ENCODE data around the gene TTC24. TPM values are rescaled to one million over a fixed set of nuclear protein-coding genes. Genes with fewer than 3 reads are reported as not detected.

The TTC24 gene
- polyA plus RNA-seq, 1 of the 3 experiments (the other 2 are of a cell fraction): not detected

DNA sequence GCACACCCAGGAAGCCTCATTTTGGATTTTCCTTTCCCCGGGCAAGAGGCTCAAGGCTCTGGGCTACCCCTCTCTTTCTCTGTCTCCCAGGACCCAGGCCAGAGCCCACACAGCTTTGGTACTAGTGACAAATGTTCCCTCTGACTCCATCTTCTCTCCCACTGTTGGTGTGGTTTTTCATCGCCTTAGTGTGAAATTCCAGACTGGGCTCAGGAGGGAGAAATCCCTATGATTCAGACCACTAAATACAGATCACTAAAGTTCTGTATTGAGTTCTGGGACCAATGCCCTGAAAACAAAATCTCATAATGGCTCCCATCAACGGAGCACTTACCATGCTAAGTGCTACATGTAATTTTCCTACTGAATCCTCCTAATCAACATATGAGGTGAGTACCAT lies 33.3 kb upstream of the TTC24 start (continued):
- TF ChIP-seq, protein P1, sequence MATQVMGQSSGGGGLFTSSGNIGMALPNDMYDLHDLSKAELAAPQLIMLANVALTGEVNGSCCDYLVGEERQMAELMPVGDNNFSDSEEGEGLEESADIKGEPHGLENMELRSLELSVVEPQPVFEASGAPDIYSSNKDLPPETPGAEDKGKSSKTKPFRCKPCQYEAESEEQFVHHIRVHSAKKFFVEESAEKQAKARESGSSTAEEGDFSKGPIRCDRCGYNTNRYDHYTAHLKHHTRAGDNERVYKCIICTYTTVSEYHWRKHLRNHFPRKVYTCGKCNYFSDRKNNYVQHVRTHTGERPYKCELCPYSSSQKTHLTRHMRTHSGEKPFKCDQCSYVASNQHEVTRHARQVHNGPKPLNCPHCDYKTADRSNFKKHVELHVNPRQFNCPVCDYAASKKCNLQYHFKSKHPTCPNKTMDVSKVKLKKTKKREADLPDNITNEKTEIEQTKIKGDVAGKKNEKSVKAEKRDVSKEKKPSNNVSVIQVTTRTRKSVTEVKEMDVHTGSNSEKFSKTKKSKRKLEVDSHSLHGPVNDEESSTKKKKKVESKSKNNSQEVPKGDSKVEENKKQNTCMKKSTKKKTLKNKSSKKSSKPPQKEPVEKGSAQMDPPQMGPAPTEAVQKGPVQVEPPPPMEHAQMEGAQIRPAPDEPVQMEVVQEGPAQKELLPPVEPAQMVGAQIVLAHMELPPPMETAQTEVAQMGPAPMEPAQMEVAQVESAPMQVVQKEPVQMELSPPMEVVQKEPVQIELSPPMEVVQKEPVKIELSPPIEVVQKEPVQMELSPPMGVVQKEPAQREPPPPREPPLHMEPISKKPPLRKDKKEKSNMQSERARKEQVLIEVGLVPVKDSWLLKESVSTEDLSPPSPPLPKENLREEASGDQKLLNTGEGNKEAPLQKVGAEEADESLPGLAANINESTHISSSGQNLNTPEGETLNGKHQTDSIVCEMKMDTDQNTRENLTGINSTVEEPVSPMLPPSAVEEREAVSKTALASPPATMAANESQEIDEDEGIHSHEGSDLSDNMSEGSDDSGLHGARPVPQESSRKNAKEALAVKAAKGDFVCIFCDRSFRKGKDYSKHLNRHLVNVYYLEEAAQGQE (IDR thresholded peaks at IDR 0.05; ENCODE audit: low read depth, low read length): no peak
- no peak for TF ChIP-seq POLR2AphosphoS5 (IDR thresholded peaks at IDR 0.05; ENCODE audit: low read depth, low read length)
- TF ChIP-seq MEF2A (IDR thresholded peaks at IDR 0.05; ENCODE audit: borderline replicate concordance, low read depth): no peak
- no peak for TF ChIP-seq RAD21 (IDR thresholded peaks at IDR 0.05; ENCODE audit: low read length)
- no peak for TF ChIP-seq RXRA (IDR thresholded peaks at IDR 0.05; ENCODE audit: borderline replicate concordance, low read depth)
- TF ChIP-seq EP300 (IDR thresholded peaks at IDR 0.05; ENCODE audit: borderline replicate concordance in 1 of 2, low read depth in 1 of 2, low read length in 1 of 2): no peak
- TF ChIP-seq SMC3 (IDR thresholded peaks at IDR 0.05; ENCODE audit: low read depth, low read length): no peak
- TF ChIP-seq SIN3A (IDR thresholded peaks at IDR 0.05; ENCODE audit: borderline replicate concordance, low read depth, low read length): no peak
- TF ChIP-seq FOXM1 (IDR thresholded peaks at IDR 0.05; ENCODE audit: low read depth): no peak
- TF ChIP-seq FOSL2 (IDR thresholded peaks at IDR 0.05; ENCODE audit: borderline replicate concordance, low read depth): no peak
- no peak for TF ChIP-seq RFX5 (IDR thresholded peaks at IDR 0.05; ENCODE audit: low read length)
- no peak for TF ChIP-seq ELF1 (IDR thresholded peaks at IDR 0.05)
- TF ChIP-seq TAF1 (IDR thresholded peaks at IDR 0.05; ENCODE audit: borderline replicate concordance, low read depth, low read length): no peak

DNA sequence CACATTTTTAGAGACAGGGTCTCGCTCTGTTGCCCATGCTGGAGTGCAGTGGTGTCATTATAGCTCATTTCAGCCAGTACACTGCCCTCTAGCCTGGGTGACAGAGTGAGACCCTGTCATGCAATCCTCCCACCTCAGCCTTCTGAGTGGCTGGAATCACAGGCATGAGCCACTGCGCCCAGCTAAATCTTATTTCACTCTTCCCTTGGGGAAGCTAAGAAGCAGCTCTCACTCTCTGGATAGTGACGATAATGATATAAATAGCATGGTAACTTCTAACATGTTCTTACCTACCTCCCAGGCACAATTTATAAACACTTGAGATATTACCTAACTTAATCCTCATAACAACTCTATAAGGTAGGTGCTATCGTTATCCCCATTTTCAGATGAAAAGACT lies 32.1 kb upstream of the TTC24 start:
- 98% methylated on average over 4 of the region's 4 CpGs for WGBS (ENCODE audit: low lambda C conversion rate)
- Histone ChIP-seq H3K36me3 (replicated peaks in 1 of 2; ENCODE audit: control insufficient read depth in 1 of 2, insufficient read depth in 2 of 2, low read length in 1 of 2) (peaks cover 6 to 20% of the 10 kb centered on the region in 2 experiments), H3K9me2 (no peaks in the 10 kb centered on the region), H3K4me2 (no peak overlapping the region), H4K20me1 (ENCODE audit: insufficient read depth) (no peaks in the 10 kb centered on the region), H3K27ac (ENCODE audit: low read depth in 2 of 2, low read length in 1 of 2) (no peak overlapping the region), H3F3A (replicated peaks; ENCODE audit: insufficient read depth) (no peaks in the 10 kb centered on the region), H3K4me1 (ENCODE audit: control insufficient read depth in 1 of 2, insufficient read depth in 2 of 2, low read depth in 1 of 2, low read length in 1 of 2) (no peaks in the 10 kb centered on the region), H3K4me3 (ENCODE audit: low read depth in 2 of 2, low read length in 1 of 2) (no peak overlapping the region), H3K27me3 (ENCODE audit: insufficient read depth) (no peaks in the 10 kb centered on the region), H2AFZ (ENCODE audit: low read depth) (no peak overlapping the region), H3K9ac (no peak overlapping the region), H3K9me3 (no peaks in the 10 kb centered on the region), H3K79me2 (ENCODE audit: insufficient read depth) (no peaks in the 10 kb centered on the region)
- POLR2A ChIA-PET: no interaction called here
- no peak for TF ChIP-seq RAD21 (IDR thresholded peaks at IDR 0.05; ENCODE audit: low read length)
- TF ChIP-seq, protein P2, sequence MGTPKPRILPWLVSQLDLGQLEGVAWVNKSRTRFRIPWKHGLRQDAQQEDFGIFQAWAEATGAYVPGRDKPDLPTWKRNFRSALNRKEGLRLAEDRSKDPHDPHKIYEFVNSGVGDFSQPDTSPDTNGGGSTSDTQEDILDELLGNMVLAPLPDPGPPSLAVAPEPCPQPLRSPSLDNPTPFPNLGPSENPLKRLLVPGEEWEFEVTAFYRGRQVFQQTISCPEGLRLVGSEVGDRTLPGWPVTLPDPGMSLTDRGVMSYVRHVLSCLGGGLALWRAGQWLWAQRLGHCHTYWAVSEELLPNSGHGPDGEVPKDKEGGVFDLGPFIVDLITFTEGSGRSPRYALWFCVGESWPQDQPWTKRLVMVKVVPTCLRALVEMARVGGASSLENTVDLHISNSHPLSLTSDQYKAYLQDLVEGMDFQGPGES (IDR thresholded peaks at IDR 0.05; ENCODE audit: low read depth, low read length): no peak
- no peak for DNase-seq
- CTCF ChIA-PET: no interaction called here

All from SK-N-SH (cell line).